Right kidney (tissue), 1 donor: Measurements from ENCODE around the gene ALDH1A1.

Experiments used
- DNase-seq: peaks from one replicate; pipeline ENCODE4 v3.0.0-alpha.2; 2016

The ALDH1A1 gene

GRCh38 chr9:72980600-72981265 lies 27.9 kb upstream of the ALDH1A1 start:
- DNase-seq, result no peak

- no peak for DNase-seq
Observed at GRCh38 chr9:72980183-72980582, 27.3 kb upstream of the ALDH1A1 start.

DNA sequence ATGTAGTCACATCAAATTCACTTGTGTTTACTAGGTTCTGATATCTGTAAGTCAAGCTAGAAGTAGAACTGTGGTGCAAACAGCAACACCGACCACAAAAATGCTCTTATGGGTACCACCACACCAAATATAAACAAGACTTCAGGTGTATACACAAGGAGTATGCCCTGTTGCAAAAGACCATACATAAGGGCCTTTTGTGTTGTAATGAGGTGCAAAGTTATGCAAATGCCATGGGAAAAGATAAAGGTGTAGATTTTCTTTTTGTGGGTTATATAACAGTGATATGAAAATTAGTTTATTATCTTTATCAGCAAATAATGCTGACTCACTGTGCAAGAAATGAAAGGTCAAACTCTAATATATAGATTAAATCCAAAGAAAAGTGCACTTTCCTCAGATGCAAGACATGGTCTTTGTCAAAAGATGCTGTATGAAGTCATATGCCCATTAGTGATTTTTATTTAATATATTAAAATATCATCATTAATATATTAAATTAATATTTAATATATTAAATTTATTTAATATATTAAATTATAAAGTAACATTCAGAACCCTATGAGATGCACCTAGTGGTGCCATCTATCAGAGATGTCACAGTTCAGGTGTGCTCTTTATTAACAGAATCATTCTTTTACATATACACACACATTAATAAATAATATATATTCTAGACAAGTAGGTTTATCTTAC lies 26.7 kb upstream of the ALDH1A1 start:
- DNase-seq, result no peak

- no peak for DNase-seq
Observed at GRCh38 chr9:72978744-72979143, 25.9 kb upstream of the ALDH1A1 start.

DNA sequence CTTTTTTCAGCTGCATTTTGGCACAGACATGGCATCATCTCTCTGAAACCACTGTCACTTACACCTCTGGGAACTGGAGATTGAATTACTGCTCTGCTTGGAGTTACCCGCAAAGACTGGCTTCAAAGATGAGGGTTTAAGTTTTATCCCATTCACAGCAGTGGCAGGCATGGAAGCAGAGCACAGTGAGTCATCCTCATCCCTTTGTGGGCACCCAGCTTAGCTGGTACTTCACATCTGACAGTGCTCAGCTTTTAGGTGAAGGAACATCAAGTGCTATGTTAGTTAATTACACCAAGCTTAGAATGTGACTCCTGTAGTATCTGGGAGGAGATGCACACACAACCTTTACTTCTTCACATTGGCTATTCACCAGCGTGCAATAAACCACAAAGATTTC lies 24.8 kb upstream of the ALDH1A1 start:
- no peak for DNase-seq

DNA sequence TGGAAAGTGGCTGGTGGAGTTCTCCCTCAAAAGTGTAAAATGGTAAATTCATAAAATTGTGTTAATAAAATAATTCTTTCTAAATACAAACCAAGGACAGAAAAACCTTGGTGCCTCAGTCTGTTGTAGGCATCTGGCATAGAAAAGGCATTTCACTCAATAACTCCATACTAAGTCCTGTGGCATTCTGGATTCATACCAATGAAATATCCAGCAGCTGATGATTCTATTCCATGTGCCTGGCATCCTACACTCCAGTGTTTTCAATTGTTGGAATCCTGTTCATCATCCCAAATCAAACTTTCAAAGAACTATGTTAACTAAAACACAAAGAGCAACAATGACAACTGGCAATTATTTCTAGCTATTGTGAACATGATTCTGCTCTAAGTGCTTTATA lies 21.6 kb upstream of the ALDH1A1 start:
- DNase-seq, result no peak

- no peak for DNase-seq
Observed at GRCh38 chr9:72972636-72973035, 19.8 kb upstream of the ALDH1A1 start.

GRCh38 chr9:72971411-72971810 lies 18.6 kb upstream of the ALDH1A1 start:
- DNase-seq, result no peak

DNA sequence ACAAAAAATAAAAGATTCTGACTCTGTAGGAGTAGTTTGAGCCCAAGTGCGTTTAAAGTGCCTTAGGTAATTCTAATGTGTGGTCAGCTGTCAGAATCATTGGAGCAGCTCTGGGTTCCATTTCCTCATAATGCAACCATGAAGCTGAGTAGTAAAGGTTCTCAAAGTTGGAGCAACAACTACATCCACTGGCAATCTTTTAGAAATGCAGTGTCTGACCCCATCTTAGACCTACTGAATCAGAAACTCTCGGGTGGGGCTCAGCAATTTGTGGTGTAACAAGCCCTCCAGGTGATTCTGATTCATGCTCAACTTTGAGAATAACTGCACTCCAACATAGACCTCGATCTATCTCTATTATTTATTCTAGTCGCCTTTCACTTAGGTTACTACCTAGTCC lies 7.6 kb upstream of the ALDH1A1 start:
- no peak for DNase-seq

GRCh38 chr9:72958485-72959281 lies 5.8 kb upstream of the ALDH1A1 start:
- DNase-seq, result no peak

DNA sequence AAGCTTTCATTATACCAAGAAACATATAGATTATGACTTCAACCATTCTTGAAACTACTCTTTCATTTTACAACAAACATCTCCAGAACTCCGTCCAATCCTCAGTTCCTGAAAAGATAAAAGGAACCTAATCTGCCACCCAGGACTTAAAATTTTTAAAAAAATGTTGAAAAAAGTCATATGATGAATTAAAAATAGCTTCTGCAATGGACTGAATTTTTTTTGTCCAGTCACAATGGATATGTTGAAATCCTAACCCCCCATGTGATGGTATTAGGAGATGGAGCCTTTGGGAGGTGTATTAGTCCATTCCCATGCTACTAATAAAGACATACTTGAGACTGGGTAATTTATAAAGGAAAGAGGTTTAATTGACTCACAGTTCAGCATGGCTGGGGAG lies 2.7 kb upstream of the ALDH1A1 start:
- DNase-seq, result no peak

DNA sequence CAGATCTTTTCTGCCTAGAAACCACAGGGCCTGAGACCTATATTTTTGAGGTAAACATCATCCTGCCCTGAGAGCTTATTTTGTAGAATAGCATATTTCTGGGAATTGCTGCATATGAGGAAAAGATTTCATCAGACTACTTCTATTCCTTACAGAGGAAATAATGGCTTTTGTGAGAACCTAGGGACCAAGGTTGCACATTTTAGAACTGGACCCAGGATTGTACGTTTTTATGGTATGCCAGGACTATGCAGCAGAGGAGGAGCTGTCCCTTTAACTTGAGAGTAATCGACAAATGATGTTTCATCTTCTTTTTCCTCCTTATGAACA lies 2.2 kb upstream of the ALDH1A1 start:
- DNase-seq, result no peak

- no peak for DNase-seq
Observed at GRCh38 chr9:72954431-72955125, 1.7 kb upstream of the ALDH1A1 start.

DNA sequence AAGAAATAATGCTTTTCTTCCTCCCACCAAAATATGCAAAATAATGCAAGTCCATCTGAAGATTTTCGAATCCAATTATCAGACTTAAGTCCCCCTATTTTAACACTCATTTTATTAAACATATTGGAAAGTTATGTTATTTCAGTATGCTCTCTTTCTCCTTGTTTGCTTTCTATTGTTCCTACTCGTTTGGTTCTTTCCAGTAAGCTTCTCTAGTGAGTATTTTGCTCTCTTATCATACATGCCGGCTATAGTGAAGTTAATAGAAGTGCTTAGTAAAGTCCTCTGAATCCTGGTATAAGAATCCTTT lies 517 bp downstream of the ALDH1A1 start:
- no peak for DNase-seq

DNA sequence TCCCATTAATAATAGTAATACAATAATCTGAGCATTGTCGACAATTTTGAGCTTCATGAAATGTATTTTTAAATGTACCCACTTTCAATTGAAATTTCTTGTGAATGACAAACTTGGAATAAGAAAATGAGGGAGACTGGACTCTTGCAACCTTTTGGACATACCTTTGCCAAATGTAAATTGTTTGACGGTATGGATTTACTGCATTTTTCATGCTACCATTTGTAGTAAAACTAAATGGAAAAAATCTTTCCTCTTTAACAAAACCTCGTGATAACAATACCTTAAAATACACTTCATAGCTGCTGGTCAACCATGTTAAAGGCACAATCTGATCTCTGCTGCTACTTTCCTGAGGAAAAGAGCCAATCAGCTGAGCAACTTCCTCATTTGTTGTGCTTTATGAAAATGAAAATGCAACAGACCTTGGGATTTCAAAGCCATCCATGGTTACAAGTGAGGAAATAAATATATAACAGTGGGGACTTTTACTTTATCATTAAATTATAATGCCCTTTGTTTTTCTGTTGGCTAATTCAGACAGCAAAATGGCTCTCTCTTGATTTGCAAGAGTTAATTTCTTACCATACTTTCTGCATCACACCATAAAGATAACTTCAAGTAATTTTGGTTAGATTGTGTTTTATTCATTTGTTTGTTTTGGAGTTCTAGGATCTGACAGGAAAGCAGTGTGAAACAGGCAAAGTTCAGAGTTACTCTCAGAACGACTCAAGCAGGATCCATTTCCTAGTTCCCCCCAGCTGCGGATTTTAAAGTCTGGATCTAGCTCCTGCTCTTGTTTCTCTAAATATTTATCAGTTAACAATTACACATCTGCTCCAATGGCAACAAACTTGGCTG lies 1.1 kb downstream of the ALDH1A1 start:
- no peak for DNase-seq

DNA sequence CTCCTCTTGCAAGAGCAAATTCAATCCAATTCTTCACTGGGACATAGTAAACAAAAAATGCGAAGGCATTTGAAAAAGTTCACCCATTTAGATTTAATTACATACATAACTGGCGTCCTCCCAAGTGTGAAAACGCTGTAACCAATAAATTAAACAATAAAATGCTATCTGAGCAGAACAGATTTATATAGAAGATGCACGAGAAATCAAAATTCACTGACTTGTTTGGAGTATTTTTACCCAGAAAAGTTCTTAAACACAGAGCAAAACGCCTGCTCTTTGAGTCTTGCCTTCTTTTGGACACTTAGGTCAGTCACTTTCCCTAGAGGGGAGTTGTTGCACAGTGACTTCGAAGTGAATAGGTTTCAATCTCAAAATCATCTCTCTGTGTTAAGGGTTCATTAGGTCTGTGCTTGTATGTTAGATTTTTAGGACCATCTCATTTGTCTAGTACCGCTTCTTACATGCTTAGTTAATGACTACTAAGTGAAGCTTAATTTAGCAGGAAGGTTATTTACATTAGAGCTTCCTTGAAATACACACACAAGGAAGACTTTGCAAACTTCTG lies 1.9 kb downstream of the ALDH1A1 start:
- DNase-seq, result no peak

DNA sequence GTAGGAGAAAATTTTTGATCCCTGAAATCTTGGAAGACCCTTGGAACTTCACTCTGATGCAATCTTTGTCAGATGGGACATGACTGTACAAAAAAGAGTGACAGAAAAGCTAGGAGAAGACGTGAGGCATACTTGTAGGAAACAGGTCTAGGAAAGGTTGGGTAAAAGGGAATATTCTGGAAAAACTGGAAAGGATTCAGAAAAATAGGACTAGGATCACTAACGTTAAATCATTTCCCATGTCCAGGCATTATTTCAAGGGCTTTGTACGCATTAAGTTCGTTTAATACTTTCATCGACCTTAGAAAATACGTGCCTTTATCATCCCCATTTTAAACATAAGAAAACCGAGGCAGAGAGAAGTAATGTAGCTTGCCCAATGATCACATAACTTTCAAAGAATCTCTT lies 2.9 kb downstream of the ALDH1A1 start:
- no peak for DNase-seq

GRCh38 chr9:72949244-72949582 lies 3.6 kb downstream of the ALDH1A1 start:
- DNase-seq, result no peak

DNA sequence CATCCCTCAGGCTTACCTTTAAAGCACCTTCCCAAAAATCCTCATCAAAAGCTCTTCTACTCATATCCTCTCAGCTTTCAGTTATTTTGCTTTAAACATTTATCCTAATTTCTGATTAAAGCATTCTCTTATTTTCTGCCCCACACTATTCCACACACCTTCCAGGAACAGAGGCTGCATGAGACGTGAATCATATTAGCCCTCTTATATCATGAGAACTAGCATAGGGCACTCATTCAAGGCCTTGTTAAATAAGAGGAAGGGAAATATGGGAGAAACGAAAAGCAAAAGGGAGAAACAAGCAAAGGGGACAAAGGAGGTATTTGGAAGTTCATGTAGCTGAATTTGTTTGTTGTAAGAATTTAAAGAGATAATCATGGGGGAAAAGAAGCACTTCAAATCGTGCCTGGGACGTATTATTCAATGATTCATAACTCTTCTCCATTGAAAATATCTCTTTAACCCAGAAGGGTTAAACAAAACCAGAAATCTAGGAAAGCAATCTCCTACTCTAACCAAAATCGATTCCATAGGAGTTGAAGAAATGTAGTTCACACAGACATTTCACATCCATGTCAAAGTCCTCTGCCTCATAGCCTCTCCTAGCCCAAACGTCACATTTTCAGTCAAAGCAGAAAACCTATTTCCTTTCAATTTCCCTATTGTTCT lies 4.1 kb downstream of the ALDH1A1 start:
- no peak for DNase-seq

DNA sequence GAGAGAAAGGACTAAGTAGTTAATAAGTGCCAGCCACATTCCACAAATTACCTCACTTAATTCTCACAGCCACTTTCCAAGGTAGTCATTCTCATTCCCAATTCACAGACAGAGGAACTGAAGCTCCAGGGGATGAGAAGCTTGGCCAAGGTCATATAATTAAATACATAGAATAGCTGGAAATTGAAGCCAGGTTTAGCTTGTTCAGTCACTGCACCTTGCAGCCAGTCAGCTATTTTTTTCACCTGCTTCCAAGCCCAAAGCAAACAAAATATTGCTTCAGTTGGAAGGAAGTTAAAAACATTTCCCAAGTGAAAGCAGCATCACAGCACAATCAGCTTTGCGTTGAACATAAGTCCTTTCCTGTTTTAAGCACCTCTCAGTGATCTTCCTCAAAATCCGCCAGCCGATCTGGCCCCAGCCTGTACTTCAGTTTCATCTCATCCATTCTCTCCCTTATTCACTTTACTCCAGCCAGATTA lies 4.8 kb downstream of the ALDH1A1 start:
- no peak for DNase-seq

GRCh38 chr9:72946821-72947220 lies 6.0 kb downstream of the ALDH1A1 start:
- DNase-seq, result no peak
